Uterus (tissue), 2 donors: ENCODE data around the gene ZNF581.

ENCODE experiments used
- POLR2A ChIP-seq, 2 donors: fragments of 450-650 bp; IDR thresholded peaks; one replicate each; pipeline ENCODE4 v1.6.1; 2016; ENCODE audit warnings: antibody characterized with exemption in 2 of 2, mild to moderate bottlenecking in 1 of 2, moderate library complexity in 1 of 2
- TF ChIP-seq, protein P1 (sequence below), 4 experiments: fragments of 200-600 bp in 2 of 4; fragments of 450-650 bp in 2 of 4; sonication (generic) in 2 of 4; IDR thresholded peaks; one replicate each; pipeline ENCODE4 v1.5.1; 2016 to 2019; ENCODE audit warnings: antibody characterized with exemption in 4 of 4, mild to moderate bottlenecking in 2 of 4, moderate library complexity in 1 of 4

DNA sequence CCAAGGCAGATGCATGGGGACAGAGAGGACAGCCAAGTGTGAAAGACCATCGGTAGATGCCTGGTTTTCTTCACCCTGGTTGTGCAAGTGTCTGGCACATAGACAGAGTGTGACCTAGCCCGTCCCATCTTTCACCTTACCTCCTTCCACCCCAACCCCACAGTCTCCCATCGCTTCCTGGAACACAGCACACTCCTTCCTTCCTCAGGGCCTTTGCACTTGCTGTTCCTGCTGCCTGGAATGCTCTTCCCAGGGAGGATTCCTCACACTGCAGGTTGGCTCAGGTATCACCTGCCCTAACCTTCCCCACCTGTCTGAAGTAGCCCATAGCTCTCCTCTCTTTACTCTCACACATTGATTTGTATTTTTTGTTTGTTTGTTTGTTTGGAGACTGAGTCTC is 47.1 kb upstream of the ZNF581 start:
- TF ChIP-seq, protein P1, sequence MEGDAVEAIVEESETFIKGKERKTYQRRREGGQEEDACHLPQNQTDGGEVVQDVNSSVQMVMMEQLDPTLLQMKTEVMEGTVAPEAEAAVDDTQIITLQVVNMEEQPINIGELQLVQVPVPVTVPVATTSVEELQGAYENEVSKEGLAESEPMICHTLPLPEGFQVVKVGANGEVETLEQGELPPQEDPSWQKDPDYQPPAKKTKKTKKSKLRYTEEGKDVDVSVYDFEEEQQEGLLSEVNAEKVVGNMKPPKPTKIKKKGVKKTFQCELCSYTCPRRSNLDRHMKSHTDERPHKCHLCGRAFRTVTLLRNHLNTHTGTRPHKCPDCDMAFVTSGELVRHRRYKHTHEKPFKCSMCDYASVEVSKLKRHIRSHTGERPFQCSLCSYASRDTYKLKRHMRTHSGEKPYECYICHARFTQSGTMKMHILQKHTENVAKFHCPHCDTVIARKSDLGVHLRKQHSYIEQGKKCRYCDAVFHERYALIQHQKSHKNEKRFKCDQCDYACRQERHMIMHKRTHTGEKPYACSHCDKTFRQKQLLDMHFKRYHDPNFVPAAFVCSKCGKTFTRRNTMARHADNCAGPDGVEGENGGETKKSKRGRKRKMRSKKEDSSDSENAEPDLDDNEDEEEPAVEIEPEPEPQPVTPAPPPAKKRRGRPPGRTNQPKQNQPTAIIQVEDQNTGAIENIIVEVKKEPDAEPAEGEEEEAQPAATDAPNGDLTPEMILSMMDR (IDR thresholded peaks at IDR 0.05): no peak
- no peak for TF ChIP-seq POLR2A (IDR thresholded peaks at IDR 0.05)
